Stimulated activated CD4-positive, alpha-beta T cell treated with anti-CD3 and anti-CD28 coated beads, Interleukin-12 subunit alpha, Interleukin-12 subunit beta, amount 100 ng/mL, for 24 hours (primary cell): ENCODE data around the gene RECQL5.
"Not testable (repeated sequence)": the region's sequence is repeated elsewhere in the genome, so short reads cannot be mapped to it uniquely, and the experiment has no call there.

Experiments used
- DNase-seq, 2 experiments: peaks; one replicate each; pipeline ENCODE4 v3.0.0-alpha.2; 2020; ENCODE audit warnings: low read depth in 2 of 2

The RECQL5 gene

DNA sequence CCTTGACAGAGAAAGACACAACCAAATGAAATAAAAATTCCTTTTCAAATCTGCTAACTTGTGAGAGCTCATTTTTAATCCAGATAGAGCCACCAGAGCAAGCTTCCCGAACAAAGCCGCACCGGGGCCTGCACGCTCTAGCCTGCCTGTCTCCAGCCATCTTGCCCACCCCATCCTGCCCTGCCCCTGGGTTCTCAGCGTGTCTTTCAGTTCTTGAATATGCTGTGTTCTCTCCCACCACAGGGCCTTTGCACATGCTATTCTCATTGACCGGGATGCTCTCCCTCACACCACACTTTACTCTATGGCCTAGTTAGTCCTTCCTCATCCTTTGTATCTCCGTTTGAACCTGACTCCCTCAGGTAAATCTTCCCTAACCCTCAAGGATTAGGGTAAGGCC is 19.0 kb downstream of the RECQL5 start:
- no peak for DNase-seq

DNA sequence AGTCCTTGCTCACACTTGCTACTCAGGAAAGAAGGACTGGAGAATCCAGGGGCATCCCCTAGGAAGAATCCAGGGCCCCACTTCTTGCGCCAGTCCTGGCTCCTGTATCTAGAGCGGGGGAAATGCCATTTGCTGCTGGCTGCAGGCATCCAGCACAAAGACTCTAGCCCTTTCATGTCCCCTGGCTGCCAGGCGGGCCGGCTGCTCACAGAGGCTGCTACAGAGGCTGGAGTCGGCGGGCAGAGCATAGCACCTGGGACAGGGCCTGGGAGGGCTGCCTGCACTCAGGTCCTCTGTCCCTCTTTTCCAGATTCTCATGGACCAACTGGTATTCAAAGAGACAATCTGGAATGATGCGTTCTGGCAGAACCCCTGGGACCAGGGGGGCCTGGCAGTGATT is 19.9 kb downstream of the RECQL5 start:
- no peak for DNase-seq

- no peak for DNase-seq
Observed at GRCh38 chr17:75646638-75646992, 20.3 kb downstream of the RECQL5 start.

- no peak for DNase-seq
Observed at GRCh38 chr17:75645889-75646637, 20.9 kb downstream of the RECQL5 start.

DNA sequence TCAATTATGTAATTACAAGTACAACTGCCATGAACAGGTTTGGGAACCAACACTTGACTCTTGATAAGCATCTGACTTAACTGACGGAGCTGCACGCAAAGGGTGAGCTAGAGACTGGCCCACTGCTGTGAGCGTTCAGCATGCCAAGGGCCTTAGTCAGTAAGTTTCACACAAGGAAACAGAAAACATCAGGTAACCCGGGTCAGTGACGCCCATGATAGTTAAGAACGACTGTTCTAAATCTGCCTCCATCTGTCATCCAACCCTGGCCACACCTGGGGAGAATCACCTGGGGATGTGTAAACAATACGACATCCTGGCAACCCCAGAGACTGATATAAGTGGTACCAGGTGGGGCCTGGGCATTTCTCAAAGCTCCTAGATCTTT is 21.5 kb downstream of the RECQL5 start:
- no peak for DNase-seq

DNA sequence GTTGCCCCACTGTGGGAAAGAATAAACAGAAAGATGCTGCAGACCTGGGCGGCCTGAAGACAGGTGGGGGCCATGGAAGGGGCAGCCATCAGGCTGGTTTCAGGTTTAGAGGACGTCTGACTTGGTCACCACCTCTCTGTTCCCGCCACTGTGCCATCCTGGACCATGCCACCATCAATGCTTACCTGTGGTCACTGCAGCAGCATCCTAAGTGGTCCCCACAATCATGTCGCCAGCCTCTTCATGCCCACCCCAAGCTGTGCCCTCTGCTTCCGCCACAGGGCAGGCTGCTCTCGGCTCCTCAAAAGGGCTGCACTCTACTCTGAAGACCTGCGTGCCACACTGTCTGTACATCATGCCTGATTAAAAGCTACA is 23.3 kb downstream of the RECQL5 start:
- DNase-seq: no peak

DNA sequence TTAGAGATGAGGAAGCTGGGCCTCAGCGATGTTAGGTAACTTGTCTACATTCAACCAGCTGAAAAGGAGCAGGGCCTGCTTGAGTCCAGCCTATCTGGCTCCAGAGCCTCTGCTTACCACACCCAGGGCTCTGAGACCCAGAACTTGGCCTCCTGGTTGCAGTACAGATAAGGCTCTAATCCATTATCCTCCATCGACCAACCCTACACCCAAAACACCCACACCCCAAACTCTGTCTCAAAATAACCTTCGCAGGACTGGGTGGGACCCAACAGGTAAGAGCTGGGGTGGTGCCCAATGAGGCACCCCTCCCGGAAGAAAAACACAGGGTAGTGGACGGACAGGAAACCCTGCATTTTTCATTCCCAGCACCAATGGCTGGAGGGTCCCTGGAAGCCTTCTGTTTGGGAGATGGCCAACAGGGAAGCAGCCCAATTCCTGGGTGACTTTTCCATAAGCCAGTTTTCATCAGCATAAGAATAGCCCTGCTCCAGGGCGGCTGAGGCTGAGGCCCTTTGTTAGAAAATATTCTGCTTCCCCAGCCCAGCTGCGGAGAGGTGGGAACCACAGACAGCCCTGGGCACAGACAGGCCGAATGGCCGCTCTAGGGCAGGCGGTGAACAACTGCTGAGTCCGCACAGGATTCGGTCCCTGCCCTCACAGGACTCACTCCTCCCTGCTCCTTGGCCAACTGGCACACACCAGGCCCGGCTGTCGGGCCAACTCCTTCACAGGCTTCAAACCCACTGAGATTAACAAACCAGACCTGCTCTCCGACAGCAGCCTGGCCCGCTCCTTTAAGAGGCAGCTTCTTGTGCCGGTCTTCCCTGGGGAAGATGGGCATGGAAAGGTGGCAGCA is 23.9 kb downstream of the RECQL5 start:
- DNase-seq: no peak

DNA sequence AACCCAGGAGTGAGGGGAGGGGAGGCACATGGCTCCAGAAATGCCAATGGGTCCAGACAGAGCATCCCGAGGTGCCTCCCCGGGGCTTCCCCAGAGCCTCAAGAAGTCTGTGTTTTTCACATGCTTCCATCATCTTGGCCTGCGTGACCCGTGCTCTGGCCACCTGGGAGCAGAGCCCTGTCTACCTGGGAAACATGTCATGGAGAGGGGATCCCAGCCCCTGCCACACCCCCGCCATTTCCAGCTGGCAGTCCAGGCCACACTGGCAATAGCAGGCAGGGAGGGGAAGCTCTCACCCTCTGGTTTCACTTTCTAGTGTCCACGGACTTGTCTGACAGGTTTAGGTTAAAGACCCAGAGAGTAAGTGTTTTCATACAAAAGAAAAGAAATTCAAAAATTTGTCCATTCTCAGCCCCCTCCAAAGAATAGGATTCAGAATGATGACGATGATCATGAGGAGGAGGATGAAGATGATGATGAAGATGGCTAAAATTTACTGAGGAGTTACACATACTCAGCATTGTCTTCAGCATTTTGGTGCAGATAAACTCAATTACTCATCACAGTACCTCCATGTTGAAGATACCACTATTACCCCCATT is 24.7 kb downstream of the RECQL5 start:
- DNase-seq: no peak

GRCh38 chr17:75641343-75641742 is 25.6 kb downstream of the RECQL5 start:
- no peak for DNase-seq

DNA sequence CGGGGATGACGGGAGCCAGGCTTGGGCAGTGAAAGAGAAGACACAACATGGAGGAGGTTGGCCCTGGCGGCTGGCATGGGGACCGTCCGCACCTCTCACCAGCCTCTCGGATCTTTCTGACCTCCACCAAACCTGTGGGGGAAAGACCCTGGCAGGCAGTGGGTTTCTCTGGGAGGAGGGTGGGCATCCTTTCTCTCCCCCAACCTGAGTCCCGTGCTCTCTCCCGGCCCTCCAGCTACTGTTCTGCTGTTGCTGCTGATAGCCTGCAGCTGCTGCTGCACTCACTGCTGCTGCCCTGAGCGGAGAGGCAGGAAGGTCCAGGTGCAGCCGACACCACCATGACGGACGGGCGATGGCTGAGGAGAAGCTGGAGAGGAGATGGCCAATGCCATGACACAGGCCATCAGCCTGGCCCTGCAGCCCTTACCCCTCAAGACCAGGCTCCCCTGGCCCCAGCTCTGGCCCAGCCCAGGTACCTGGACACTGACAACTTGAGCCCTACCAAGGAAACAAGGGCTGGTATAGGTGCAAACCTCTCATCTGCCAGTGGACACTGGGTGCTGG is 26.3 kb downstream of the RECQL5 start:
- no peak for DNase-seq

DNA sequence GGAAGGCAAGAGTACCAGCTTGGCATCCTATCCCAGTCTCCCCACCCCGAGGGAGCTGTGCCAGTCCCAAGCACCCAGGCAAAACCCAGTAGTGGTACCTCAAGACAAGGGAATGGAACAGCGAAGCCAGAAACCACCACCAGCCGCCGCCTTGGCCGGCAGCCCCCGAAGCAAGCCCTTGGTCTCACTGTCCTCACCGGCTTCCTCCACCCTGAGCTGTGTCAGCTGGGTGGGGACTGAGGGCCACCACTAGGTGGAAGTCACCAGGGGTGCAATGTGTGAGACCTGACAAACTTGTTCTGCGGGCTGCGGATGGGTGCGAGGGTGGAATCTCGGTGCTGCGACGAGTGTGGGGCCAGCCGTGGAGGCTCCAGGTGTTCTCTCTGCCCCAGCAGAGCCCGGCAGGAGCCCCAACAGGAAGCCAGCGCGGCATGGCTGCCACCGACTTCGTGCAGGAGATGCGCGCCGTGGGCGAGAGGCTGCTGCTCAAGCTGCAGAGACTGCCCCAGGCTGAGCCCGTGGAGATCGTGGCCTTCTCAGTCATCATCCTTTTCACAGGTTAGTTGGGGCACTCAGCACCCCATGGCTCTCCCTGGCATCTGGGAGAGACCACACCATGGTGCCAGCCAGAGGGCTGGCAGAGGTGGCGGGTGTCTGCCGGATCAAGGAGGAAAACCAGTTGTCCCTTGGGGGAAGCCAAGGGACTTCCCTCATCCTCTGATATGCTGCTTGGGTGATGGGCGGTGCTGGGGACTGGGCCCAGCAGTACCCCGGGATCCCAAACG is 27.0 kb downstream of the RECQL5 start:
- no peak for DNase-seq

- no peak for DNase-seq
Observed at GRCh38 chr17:75639327-75639726, 27.6 kb downstream of the RECQL5 start.

DNA sequence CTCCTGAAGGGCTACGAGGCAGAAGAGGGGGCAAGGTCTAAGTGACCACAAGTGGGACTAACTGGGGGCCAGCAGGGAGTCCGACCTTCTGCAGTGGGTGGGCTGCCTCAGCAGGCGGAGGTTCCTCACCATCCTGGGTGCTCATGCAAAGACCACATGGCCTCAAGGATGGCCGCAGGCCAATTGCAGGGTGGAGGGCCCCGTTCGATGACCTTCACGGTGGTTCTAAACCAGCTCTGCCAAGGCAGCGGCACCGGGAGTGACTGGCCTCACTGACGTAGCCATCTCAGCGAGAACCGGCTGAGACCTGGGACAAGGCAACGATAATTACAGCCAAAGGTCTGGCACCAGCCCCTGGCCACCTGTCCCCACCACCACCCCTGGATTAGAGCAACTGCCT is 28.1 kb downstream of the RECQL5 start:
- no peak for DNase-seq

GRCh38 chr17:75638039-75638438 is 28.9 kb downstream of the RECQL5 start:
- not testable (repeated sequence) for DNase-seq

DNA sequence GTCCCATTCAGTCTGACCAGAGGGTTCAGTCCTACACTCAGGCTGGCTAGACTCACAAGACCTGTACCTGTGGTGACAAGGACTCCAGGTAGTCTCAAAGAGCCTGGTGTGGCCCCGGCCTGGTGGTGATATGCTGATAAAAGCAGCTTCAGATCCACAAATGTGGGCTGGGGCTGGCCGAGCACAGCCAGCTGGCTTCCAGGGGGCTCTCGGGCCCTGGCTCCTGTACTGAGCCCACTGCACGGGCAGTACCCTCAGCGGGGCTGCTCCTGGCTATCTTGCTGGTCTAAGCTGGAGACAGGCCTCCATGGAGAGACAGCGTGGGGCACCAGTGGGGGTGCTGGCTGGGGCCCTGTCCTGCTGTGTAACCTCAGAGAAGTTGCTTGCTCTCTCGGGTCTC is 29.4 kb downstream of the RECQL5 start:
- no peak for DNase-seq

DNA sequence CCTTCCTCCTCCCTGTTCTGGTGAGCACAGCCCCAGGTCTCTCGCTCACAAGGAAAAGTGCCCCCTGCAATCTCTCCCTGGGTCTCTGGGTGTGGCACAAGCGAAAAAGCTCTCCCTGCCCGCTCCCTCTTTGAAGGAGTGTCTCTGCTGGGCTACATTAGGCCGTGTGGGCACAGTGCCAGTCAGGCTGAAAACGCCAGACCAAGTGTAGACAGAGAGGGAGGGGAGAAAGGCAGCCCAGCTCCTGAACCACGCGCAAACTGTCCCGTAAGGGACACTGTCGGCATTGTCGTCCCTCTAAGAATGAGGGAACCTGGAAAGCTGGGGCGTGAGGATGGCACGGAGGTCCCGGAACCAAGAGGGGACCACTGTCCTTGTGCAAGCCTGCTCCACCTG is 29.8 kb downstream of the RECQL5 start:
- DNase-seq: no peak

GRCh38 chr17:75636381-75637142 is 30.4 kb downstream of the RECQL5 start:
- no peak for DNase-seq

DNA sequence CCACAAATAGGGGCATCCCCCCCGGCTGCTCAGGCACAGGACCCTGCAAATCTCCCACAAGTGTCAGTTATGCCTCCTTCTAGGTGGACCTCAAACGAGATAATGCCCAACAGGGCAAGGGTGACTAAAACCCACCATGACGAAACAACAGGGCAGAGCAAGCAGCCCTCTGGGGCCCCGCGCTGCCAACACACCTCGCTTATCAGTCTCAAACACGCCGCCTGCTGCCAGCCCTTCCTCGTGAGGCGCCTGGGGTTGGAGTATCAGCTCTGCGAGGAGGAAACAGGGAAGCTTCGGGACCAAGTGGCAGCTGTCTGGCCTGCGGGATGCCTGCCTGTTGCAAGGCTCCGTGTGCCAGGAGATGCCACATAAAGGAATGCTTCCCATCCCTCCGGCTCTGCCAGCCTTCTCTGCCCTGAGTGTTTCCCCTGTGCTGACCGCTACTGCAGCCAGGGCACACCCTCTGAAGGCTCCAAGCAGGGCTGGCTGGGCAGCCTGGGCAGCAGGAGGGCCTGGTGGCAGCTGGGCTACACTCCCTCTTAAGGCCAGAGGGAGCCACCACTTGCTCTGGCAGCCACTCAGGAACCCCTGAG is 31.2 kb downstream of the RECQL5 start:
- DNase-seq: no peak

GRCh38 chr17:75634754-75635609 is 32.0 kb downstream of the RECQL5 start:
- DNase-seq: no peak

- no peak for DNase-seq
Observed at GRCh38 chr17:75634376-75634740, 32.6 kb downstream of the RECQL5 start.
